HepG2 (cell line): Measurements from ENCODE around the gene PLCB1. TPM values are rescaled to one million over a fixed set of nuclear protein-coding genes. Genes with fewer than 3 reads are reported as not detected.
A peak's percentile ranks its signal among the peaks of the same experiment; 100 is the strongest.

Experiments
- ATAC-seq: fragments of 200-7000 bp; cut with Tn5 transposase; 3 replicates; pipeline ENCODE4 v1.9.1; 2020; ENCODE audit warnings: mild to moderate bottlenecking, moderate library complexity
- BruUV-seq: library from RNA; stranded (reverse); fragments of 400-500 nt; replicated peaks from 2 replicates; lab custom pipeline; 2021; lab: Mats Ljungman, UMichigan
- CTCF ChIA-PET: fragments of 300-600 bp; formaldehyde crosslinking; extraction: SDS; loops from one replicate; lab custom pipeline; 2021; ENCODE audit warnings: low total read pairs, inconsistent platforms, low intra/inter-chr PET ratio; lab: Yijun Ruan, JAX
- POLR2A ChIA-PET: fragments of 350-600 bp; sonication (Branson Sonifier 250); formaldehyde crosslinking; loops from one replicate; lab custom pipeline; 2020; ENCODE audit warnings: antibody characterized with exemption, inconsistent platforms; lab: Yijun Ruan, JAX
- DNase-seq: peaks from one replicate; pipeline ENCODE4 v3.0.0-alpha.2; 2015; ENCODE audit warnings: low spot score
- FAIRE-seq: peaks from 3 replicates; lab custom pipeline; 2011; peaks lifted over from hg19 to GRCh38; lab: Jason Lieb, UNC
- H2AFZ ChIP-seq: one replicate; pipeline ENCODE4 v1.6.1; 2011; ENCODE audit warnings: low read length, inconsistent platforms
- H3K27ac ChIP-seq: fragments of 300-600 bp; 3 replicates; pipeline ENCODE4 v1.8.0; 2011; ENCODE audit warnings: mixed run types, mild to moderate bottlenecking, mixed read lengths, low read length, inconsistent platforms; ENCODE audit not compliant: insufficient read depth; ENCODE audit errors: extremely low read length
- H3K27me3 ChIP-seq, 2 experiments: fragments of 200-600 bp in 1 of 2; 2 replicates in 1 of 2; 3 replicates in 1 of 2; pipeline versions ENCODE4 v1.6.0 to v1.8.0; 2011; ENCODE audit warnings: low read length in 2 of 2, mild to moderate bottlenecking in 2 of 2, moderate library complexity in 2 of 2, inconsistent platforms in 1 of 2; ENCODE audit not compliant: insufficient read depth in 2 of 2, control insufficient read depth in 1 of 2
- H3K36me3 ChIP-seq, 2 experiments: fragments of 200-600 bp in 1 of 2; replicated peaks in 1 of 2; 2 replicates in 1 of 2; 3 replicates in 1 of 2; pipeline versions ENCODE4 v1.5.1 to v1.8.0; 2011; ENCODE audit warnings: low read length in 2 of 2, inconsistent platforms in 1 of 2; ENCODE audit not compliant: insufficient read depth in 2 of 2, control insufficient read depth in 1 of 2
- H3K4me1 ChIP-seq: 2 replicates; pipeline ENCODE4 v1.5.1; 2012; ENCODE audit warnings: low read length, inconsistent platforms; ENCODE audit not compliant: insufficient read depth
- H3K4me2 ChIP-seq: 2 replicates; pipeline ENCODE4 v1.6.0; 2011; ENCODE audit warnings: low read depth, low read length, inconsistent platforms
- H3K4me3 ChIP-seq, 3 experiments: fragments of 200-600 bp in 1 of 3; sonication (generic), shearing (Covaris generic) in 1 of 3; replicated peaks in 1 of 3; 2 replicates each; pipeline ENCODE4 v1.5.1; 2011 to 2016; ENCODE audit warnings: low read length in 3 of 3, inconsistent platforms in 2 of 3, low read depth in 2 of 3, mild to moderate bottlenecking in 2 of 3, control low read depth in 1 of 3, mixed read lengths in 1 of 3; ENCODE audit not compliant: insufficient read depth in 1 of 3
- H3K79me2 ChIP-seq: one replicate; pipeline ENCODE4 v1.6.1; 2011; ENCODE audit warnings: low read length, inconsistent platforms; ENCODE audit not compliant: insufficient read depth
- H3K9ac ChIP-seq: 2 replicates; pipeline ENCODE4 v1.6.0; 2011; ENCODE audit warnings: mild to moderate bottlenecking, low read depth, low read length, inconsistent platforms; ENCODE audit not compliant: insufficient read depth
- H3K9me3 ChIP-seq: 2 replicates; pipeline ENCODE4 v1.5.1; 2012; ENCODE audit warnings: mild to moderate bottlenecking, low read length
- H4K20me1 ChIP-seq: 2 replicates; pipeline ENCODE4 v1.6.0; 2011; ENCODE audit warnings: inconsistent platforms, mild to moderate bottlenecking, low read length, moderate library complexity; ENCODE audit not compliant: insufficient read depth
- ATF4 ChIP-seq, 2 experiments: fragments of 450-650 bp in 1 of 2; sonication (generic) in 1 of 2; formaldehyde crosslinking; IDR thresholded peaks; 2 replicates each; pipeline versions ENCODE4 v1.5.0 to v1.8.0; 2020 to 2022; ENCODE audit warnings: mild to moderate bottlenecking in 1 of 2, missing genetic modification reagents in 1 of 2
- GTF2F1 ChIP-seq: fragments of 150-350 bp; IDR thresholded peaks from 2 replicates; pipeline ENCODE4 v1.6.1; 2014; ENCODE audit warnings: low read length
- MIER3 ChIP-seq: IDR thresholded peaks from 2 replicates; pipeline ENCODE4 v1.6.1; 2016; ENCODE audit warnings: missing compliant biosample characterization, borderline replicate concordance
- NPAS2 ChIP-seq: sonication (generic); formaldehyde crosslinking; IDR thresholded peaks from 2 replicates; pipeline ENCODE4 v1.8.0; 2022; ENCODE audit warnings: mild to moderate bottlenecking, missing genetic modification reagents, borderline replicate concordance
- RFX3 ChIP-seq: IDR thresholded peaks from 2 replicates; pipeline ENCODE4 v1.6.1; 2016; ENCODE audit warnings: missing biosample characterization, missing genetic modification reagents
- SMC3 ChIP-seq: IDR thresholded peaks from 2 replicates; pipeline ENCODE4 v1.6.1; 2011; ENCODE audit warnings: low read length, improper control_type of control experiment
- ZNF609 ChIP-seq: sonication (generic); formaldehyde crosslinking; IDR thresholded peaks from 2 replicates; pipeline ENCODE4 v1.4.0; 2020; ENCODE audit warnings: mild to moderate bottlenecking, missing genetic modification reagents, borderline replicate concordance
- WGBS: methylation state at CpG from one replicate; pipeline ENCODE4 v1.1.6; 2017; ENCODE audit warnings: low lambda C conversion rate; 5-methylcytosine and 5-hydroxymethylcytosine counted together
- in situ Hi-C: cut with HindIII; loops from 2 replicates; pipeline ENCODE4 v1.10.0; 2017; ENCODE audit warnings: low pct_unique_long_range_greater_than_20kb; ENCODE audit not compliant: extremely low pct_ligation_motif_present
- intact Hi-C: fragments of 100-400 bp; cut with micrococcal nuclease; formaldehyde crosslinking; loops from one replicate; pipeline ENCODE4 v1.10.0; 2022; ENCODE audit not compliant: unreplicated experiment
- polyA plus RNA-seq, 8 experiments: library from polyadenylated mRNA; depleted of rRNA in 3 of 8; stranded (reverse) in 7 of 8; unstranded in 1 of 8; fragments of >200 nt; fragmentation: Illumina TruSeq in 4 of 8; extraction: Trizol in 4 of 8; gene quantifications; 2 replicates each; pipeline versions ENCODE4 v1.2.1 to v1.2.3, GENCODE V29; 2011 to 2016; ENCODE audit warnings: low read depth in 4 of 8, missing spikeins in 1 of 8, mixed read lengths in 1 of 8; ENCODE audit not compliant: insufficient read depth in 1 of 8
- total RNA-seq, 5 experiments: library from RNA; depleted of rRNA; stranded (reverse); fragments of >200 nt; fragmentation: Illumina TruSeq; extraction: Trizol; gene quantifications; 2 replicates each; pipeline ENCODE4 v1.2.3, GENCODE V29; 2016; ENCODE audit warnings: low read depth in 1 of 5

Gene PLCB1
- total and polyA plus RNA-seq, 2 of the 13 experiments (the other 11 are each of a cell fraction or from before 2014, with no cell fraction given), result 42.4 to 55.9 TPM

GRCh38 chr20:8534368-8535160 is 402.5 kb downstream of the PLCB1 start:
- Histone ChIP-seq H3K36me3 (no peaks in the 10 kb centered on the region; a peak in 1 of 5 replicates), H3K79me2 (no peaks in the 10 kb centered on the region), H3K4me3 (no peak overlapping the region), H2AFZ (no peak overlapping the region), H3K9ac (no peak overlapping the region), H3K4me2 (no peak overlapping the region), H3K27me3 (no peaks in the 10 kb centered on the region), H3K9me3 (no peaks in the 10 kb centered on the region), H3K27ac (no peak overlapping the region), H3K4me1 (no peaks in the 10 kb centered on the region), H4K20me1 (peaks cover 11% of the 10 kb centered on the region; the same call in 1 of the 2 replicates)
- BruUV-seq, result no TSS peak
- DNase-seq (no peak), ATAC-seq (peak; percentile 41), FAIRE-seq (no peak)
- TF ChIP-seq MIER3, result no peak
- TF ChIP-seq NPAS2 (CRISPR knock-in tag), result 0 out of 2 replicates have a peak, but pooled peaks have one; percentile 80
- POLR2A ChIA-PET, result no interaction called here
- intact Hi-C loops (loop anchor here (1.0 to 10.0 kb wide), 4 partner anchors 186 to 491 kb away; no protein-coding TSS in a partner anchor), in situ Hi-C loops (loop anchor here (5.0 to 10.0 kb wide), 2 partner anchors 400 to 492 kb away; partner anchors contain the start of gene PLCB1)
- CTCF ChIA-PET, result interaction anchor here (2.5 kb wide), 1 partner anchor 491 kb away, joined by 13 read pairs; no protein-coding TSS in a partner anchor
- WGBS, result 97% methylated on average over 5 of the region's 5 CpGs

- no peak overlapping the region for H3K4me2 ChIP-seq
- FAIRE-seq, result no peak
- POLR2A ChIA-PET, result no interaction called here
- peaks cover 11% of the 10 kb centered on the region; the same call in 1 of the 2 replicates for H4K20me1 ChIP-seq
- H3K4me3 ChIP-seq, result no peak overlapping the region
- H3K4me1 ChIP-seq, result no peaks in the 10 kb centered on the region
- H2AFZ ChIP-seq, result no peak overlapping the region
- 96% methylated on average over 3 of the region's 3 CpGs for WGBS
- no peaks in the 10 kb centered on the region for H3K9me3 ChIP-seq
- CTCF ChIA-PET, result interaction anchor here (1.3 to 2.5 kb wide), 2 partner anchors 404 to 492 kb away, joined by 5 to 13 read pairs; partner anchors contain the start of gene PLCB1
- intact Hi-C loops, result loop anchor here (1.0 to 10.0 kb wide), 4 partner anchors 185 to 492 kb away; no protein-coding TSS in a partner anchor
- peak; percentile 23 for DNase-seq
- no TSS peak for BruUV-seq
- no peak overlapping the region for H3K9ac ChIP-seq
- in situ Hi-C loops, result loop anchor here (5.0 to 10.0 kb wide), 2 partner anchors 401 to 493 kb away; partner anchors contain the start of gene PLCB1
- peak; percentile 87 for ATAC-seq
- H3K27ac ChIP-seq, result no peak overlapping the region
- no peaks in the 10 kb centered on the region for H3K79me2 ChIP-seq
- H3K27me3 ChIP-seq, result no peaks in the 10 kb centered on the region
- H3K36me3 ChIP-seq, result no peaks in the 10 kb centered on the region; a peak in 1 of 5 replicates
- TF ChIP-seq RFX3, result no peak
- TF ChIP-seq GTF2F1, result no peak
- TF ChIP-seq SMC3, result peak; percentile 49
- no peak for TF ChIP-seq ZNF609 (CRISPR knock-in tag)
- TF ChIP-seq ATF4 (CRISPR knock-in tag; IDR thresholded peaks at IDR 0.05), result no peak
Observed at GRCh38 chr20:8535403-8536261, 403.6 kb downstream of the PLCB1 start.
